Natural killer cell (primary cell): Measurements from ENCODE around the gene TTC12. TPM values are rescaled to one million over a fixed set of nuclear protein-coding genes. Genes with fewer than 3 reads are reported as not detected.

Source experiments
- ATAC-seq, 3 donors: fragments of 150-1000 bp in 2 of 3; fragments of 200-7000 bp in 1 of 3; cut with Tn5 transposase; 1 replicate in 1 of 3; 2 replicates in 2 of 3; pipeline ENCODE4 v1.10.0; 2021; ENCODE audit warnings: mild to moderate bottlenecking in 2 of 3, moderate library complexity in 2 of 3
- DNase-seq, 2 donors: peaks; one replicate each; pipeline versions ENCODE4 v3.0.0 to v3.0.0-alpha.2; 2013 to 2021; ENCODE audit warnings: mixed read lengths in 1 of 2
- H3K27ac ChIP-seq: one replicate; pipeline ENCODE4 v1.5.1; 2013; ENCODE audit warnings: mild to moderate bottlenecking, low read length
- H3K27me3 ChIP-seq: one replicate; pipeline ENCODE4 v1.6.1; 2013; ENCODE audit warnings: low read length; ENCODE audit not compliant: control insufficient read depth, insufficient read depth
- H3K36me3 ChIP-seq: one replicate; pipeline ENCODE4 v1.6.1; 2013; ENCODE audit warnings: low read length; ENCODE audit not compliant: control insufficient read depth, insufficient read depth
- H3K4me1 ChIP-seq: one replicate; pipeline ENCODE4 v1.6.1; 2013; ENCODE audit warnings: low read length; ENCODE audit not compliant: control insufficient read depth, insufficient read depth
- H3K4me3 ChIP-seq: one replicate; pipeline ENCODE4 v1.5.1; 2013; ENCODE audit warnings: low read length
- H3K9me3 ChIP-seq: one replicate; pipeline ENCODE4 v1.6.1; 2013; ENCODE audit warnings: low read length; ENCODE audit not compliant: control insufficient read depth, insufficient read depth
- H3K27ac Mint-ChIP-seq, 2 donors: one replicate each; pipeline ENCODE4 v1.8.0; 2022; ENCODE audit warnings: mild to moderate bottlenecking in 2 of 2, mixed read lengths in 2 of 2, moderate library complexity in 1 of 2
- H3K27me3 Mint-ChIP-seq, 2 donors: one replicate each; pipeline ENCODE4 v1.8.0; 2022; ENCODE audit warnings: low read depth in 2 of 2, mixed read lengths in 2 of 2
- H3K36me3 Mint-ChIP-seq: one replicate; pipeline ENCODE4 v1.8.0; 2022; ENCODE audit warnings: mixed read lengths
- H3K4me1 Mint-ChIP-seq, 2 donors: one replicate each; pipeline ENCODE4 v1.8.0; 2022; ENCODE audit warnings: mixed read lengths in 2 of 2
- H3K4me3 Mint-ChIP-seq: one replicate; pipeline ENCODE4 v1.8.0; 2022; ENCODE audit warnings: mild to moderate bottlenecking, moderate library complexity, mixed read lengths
- H3K9me3 Mint-ChIP-seq, 2 donors: one replicate each; pipeline ENCODE4 v1.8.0; 2022; ENCODE audit warnings: mixed read lengths in 2 of 2
- WGBS: methylation state at CpG from one replicate; pipeline ENCODE4 v1.1.7; 2013; ENCODE audit warnings: missing lambda C conversion rate; ENCODE audit not compliant: insufficient coverage; 5-methylcytosine and 5-hydroxymethylcytosine counted together
- intact Hi-C: fragments of 100-400 bp; cut with micrococcal nuclease; formaldehyde crosslinking; loops from one replicate; pipeline ENCODE4 v1.14.2; 2022
- total RNA-seq, 4 donors: library from RNA; stranded (reverse); fragments of 120-200 nt in 1 of 4; gene quantifications; one replicate each; pipeline versions ENCODE4 v1.2.3 to v1.2.4, GENCODE V29; 2013 to 2022
- TF ChIP-seq, protein P1 (sequence below): fragments of 200-600 bp; IDR thresholded peaks from one replicate; pipeline ENCODE4 v1.8.0; 2022; ENCODE audit warnings: antibody characterized with exemption

The TTC12 gene
- total RNA-seq, 3 donors from 2014 or later (not counting 1 experiment from before 2014, with no cell fraction given) = 20.8 to 25.4 (median 24.1) TPM

DNA sequence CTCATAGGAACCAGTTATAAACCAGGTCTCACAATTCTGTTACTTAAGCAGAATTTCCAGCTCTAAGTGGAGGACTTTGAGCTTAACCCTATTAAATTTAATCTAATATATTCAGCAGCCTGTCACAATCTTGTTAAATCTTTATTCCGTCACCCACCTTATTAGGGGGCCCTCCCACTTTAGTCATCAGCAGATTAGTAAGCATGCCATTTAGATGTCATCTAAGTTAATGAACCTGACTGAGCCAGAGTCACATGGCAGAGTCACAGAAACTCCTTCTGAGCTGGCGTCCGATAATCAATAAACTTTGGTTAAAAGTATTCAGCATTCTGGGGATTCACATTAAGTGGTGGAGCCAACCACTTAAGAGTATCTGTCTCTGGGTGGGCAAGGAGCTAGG, 35.1 kb downstream of the TTC12 start:
- Mint-ChIP-seq H3K27me3 (no peaks in the 10 kb centered on the region), H3K4me3 (no peak overlapping the region), H3K27ac (no peak overlapping the region), H3K9me3 (no peaks in the 10 kb centered on the region), H3K36me3 (peaks cover 10% of the 10 kb centered on the region), H3K4me1 (peaks cover 0 to 5% of the 10 kb centered on the region in 2 donors)
- no peak overlapping the region for H3K4me3 ChIP-seq
- H3K9me3 ChIP-seq = no peaks in the 10 kb centered on the region
- H3K27ac ChIP-seq = no peak overlapping the region
- ATAC-seq (no peak), DNase-seq (no peak)
- H3K36me3 ChIP-seq = peaks cover 6% of the 10 kb centered on the region
- no peaks in the 10 kb centered on the region for H3K4me1 ChIP-seq
- TF ChIP-seq, protein P1, sequence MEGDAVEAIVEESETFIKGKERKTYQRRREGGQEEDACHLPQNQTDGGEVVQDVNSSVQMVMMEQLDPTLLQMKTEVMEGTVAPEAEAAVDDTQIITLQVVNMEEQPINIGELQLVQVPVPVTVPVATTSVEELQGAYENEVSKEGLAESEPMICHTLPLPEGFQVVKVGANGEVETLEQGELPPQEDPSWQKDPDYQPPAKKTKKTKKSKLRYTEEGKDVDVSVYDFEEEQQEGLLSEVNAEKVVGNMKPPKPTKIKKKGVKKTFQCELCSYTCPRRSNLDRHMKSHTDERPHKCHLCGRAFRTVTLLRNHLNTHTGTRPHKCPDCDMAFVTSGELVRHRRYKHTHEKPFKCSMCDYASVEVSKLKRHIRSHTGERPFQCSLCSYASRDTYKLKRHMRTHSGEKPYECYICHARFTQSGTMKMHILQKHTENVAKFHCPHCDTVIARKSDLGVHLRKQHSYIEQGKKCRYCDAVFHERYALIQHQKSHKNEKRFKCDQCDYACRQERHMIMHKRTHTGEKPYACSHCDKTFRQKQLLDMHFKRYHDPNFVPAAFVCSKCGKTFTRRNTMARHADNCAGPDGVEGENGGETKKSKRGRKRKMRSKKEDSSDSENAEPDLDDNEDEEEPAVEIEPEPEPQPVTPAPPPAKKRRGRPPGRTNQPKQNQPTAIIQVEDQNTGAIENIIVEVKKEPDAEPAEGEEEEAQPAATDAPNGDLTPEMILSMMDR = no peak
- intact Hi-C loops = no loop called here
- H3K27me3 ChIP-seq = no peaks in the 10 kb centered on the region
- 98% methylated on average over 3 of the region's 3 CpGs for WGBS

DNA sequence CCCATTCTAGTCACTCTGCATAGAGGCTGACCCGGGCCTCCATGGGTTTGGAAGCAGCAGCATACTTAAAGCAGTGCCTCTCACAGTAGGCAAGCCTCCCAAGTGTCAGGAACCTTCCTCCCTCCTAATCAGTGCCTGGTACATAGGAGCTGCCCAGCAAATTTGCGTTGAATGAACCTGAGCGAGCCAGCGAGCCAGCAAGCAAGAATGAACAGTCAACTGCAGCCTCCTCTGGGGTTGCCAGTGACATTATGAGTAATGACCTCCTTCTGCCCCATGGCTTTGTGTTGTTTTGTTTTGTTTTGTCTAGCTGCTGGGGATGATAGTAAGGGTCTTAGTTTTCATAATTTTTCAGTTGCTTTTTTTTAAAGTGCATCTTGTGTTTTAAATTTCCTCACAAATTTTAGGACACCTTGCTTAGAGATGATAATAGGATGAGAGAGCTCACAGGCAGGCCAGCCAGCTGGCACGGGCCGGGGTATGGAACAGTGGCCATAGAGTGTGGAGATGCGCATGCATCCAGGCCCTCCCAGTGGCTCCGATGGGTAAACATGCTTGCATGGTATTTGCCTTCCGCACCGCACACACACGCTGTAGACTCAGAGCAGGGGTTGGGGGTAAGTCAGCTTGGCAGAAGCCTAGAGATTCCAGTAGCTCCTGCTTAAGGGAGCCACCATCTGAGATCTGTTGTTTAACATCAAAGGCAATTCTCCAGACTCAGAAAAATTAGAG, 36.1 kb downstream of the TTC12 start:
- no peaks in the 10 kb centered on the region for H3K27me3 Mint-ChIP-seq

DNA sequence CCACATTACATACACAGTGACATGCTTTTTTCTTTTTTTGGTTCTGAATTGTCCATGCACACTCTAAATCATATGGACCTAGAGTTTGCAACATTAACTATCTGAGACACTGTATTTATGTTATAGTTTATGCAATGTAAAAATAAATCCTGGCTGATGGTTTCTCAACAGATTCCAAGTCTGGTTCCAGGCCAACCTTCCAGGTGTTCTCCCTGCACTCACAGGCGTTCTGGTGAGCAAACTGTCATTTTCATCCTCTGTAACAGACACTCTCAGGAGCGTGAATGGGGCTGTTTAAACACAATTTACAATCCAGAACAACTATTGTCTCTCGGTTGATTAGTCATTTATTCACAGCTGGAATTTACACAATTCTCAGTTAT, 36.7 kb downstream of the TTC12 start:
- H3K4me1 ChIP-seq = no peaks in the 10 kb centered on the region
- Mint-ChIP-seq H3K4me1 (peaks cover 0 to 5% of the 10 kb centered on the region in 2 donors), H3K9me3 (peaks cover 2 to 3% of the 10 kb centered on the region in 2 donors), H3K36me3 (peaks cover 21% of the 10 kb centered on the region), H3K4me3 (no peak overlapping the region), H3K27me3 (no peaks in the 10 kb centered on the region), H3K27ac (no peak overlapping the region)
- no peaks in the 10 kb centered on the region for H3K27me3 ChIP-seq
- 87% methylated on average over 3 of the region's 3 CpGs for WGBS
- H3K36me3 ChIP-seq = peaks cover 5% of the 10 kb centered on the region
- intact Hi-C loops = no loop called here
- no peak overlapping the region for H3K4me3 ChIP-seq
- no peak for ATAC-seq
- DNase-seq = no peak
- no peak overlapping the region for H3K27ac ChIP-seq
- TF ChIP-seq, protein P1 = no peak
- H3K9me3 ChIP-seq = no peaks in the 10 kb centered on the region

More for the DNA sequence above, 36.1 kb downstream of the TTC12 start:
- ATAC-seq (no peak), DNase-seq (no peak)
- Histone ChIP-seq H3K4me3 (no peak overlapping the region), H3K27me3 (no peaks in the 10 kb centered on the region), H3K36me3 (peaks cover 3% of the 10 kb centered on the region), H3K4me1 (no peaks in the 10 kb centered on the region), H3K27ac (no peak overlapping the region), H3K9me3 (no peaks in the 10 kb centered on the region)
- Mint-ChIP-seq H3K36me3 (peaks cover 15% of the 10 kb centered on the region), H3K9me3 (peaks cover 0 to 2% of the 10 kb centered on the region in 2 donors), H3K27ac (no peak overlapping the region), H3K4me3 (no peak overlapping the region), H3K4me1 (peaks cover 0 to 5% of the 10 kb centered on the region in 2 donors)
- intact Hi-C loops = no loop called here
- 96% methylated on average over 11 of the region's 11 CpGs for WGBS
- TF ChIP-seq, protein P1 = no peak

DNA sequence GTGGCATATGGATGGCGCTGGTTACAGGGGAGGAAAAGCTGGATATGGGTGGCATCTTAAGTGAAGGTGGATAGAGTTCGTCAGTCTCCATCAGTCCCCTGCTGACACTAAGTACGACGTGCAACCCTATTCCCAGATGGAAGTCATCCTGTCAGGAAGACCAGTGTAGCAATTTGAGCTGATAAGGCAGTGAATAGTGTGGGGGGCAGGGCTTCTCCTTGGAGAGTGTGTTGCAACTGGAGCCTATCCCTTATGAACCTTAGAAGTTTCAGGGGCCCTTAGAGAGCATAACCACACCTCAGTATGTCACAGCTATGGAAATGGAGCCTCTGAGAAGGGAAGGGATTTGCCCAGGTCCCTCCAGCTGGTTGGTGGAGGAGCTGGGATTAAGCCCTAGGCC, 37.1 kb downstream of the TTC12 start:
- DNase-seq = no peak
- TF ChIP-seq, protein P1 = no peak
- peaks cover 0 to 5% of the 10 kb centered on the region in 2 donors for H3K4me1 Mint-ChIP-seq
- Histone ChIP-seq H3K4me3 (no peak overlapping the region), H3K27me3 (no peaks in the 10 kb centered on the region), H3K27ac (no peak overlapping the region), H3K4me1 (no peaks in the 10 kb centered on the region), H3K36me3 (peaks cover 8% of the 10 kb centered on the region), H3K9me3 (no peaks in the 10 kb centered on the region)
- intact Hi-C loops = no loop called here
- ATAC-seq = no peak
- H3K27ac Mint-ChIP-seq = no peak overlapping the region
- peaks cover 2 to 7% of the 10 kb centered on the region in 2 donors for H3K9me3 Mint-ChIP-seq
- 95% methylated on average over 4 of the region's 4 CpGs for WGBS
- H3K27me3 Mint-ChIP-seq = no peaks in the 10 kb centered on the region
- H3K36me3 Mint-ChIP-seq = peaks cover 25% of the 10 kb centered on the region
- H3K4me3 Mint-ChIP-seq = no peak overlapping the region
